ENCODE data around the gene MAP3K21. TPM values are rescaled to one million over a fixed set of nuclear protein-coding genes. Genes with fewer than 3 reads are reported as not detected.

Gene MAP3K21
- polyA plus RNA-seq, 1 donor from 2014 or later: 3.7 TPM

- H3K36me3 ChIP-seq (ENCODE audit: insufficient read depth, low read length): no peaks in the 10 kb centered on the region
- no peak overlapping the region for H3K4me3 ChIP-seq (ENCODE audit: low read length)
- H3K9me2 ChIP-seq (ENCODE audit: insufficient read depth, low read length): no peaks in the 10 kb centered on the region
- H3K27ac ChIP-seq (ENCODE audit: low read length): no peak overlapping the region
- no peaks in the 10 kb centered on the region for H4K20me1 ChIP-seq (ENCODE audit: insufficient read depth)
- H3K9ac ChIP-seq (ENCODE audit: low read length): no peak overlapping the region
- H3K4me2 ChIP-seq (ENCODE audit: low read length): no peak overlapping the region
- H2AFZ ChIP-seq (ENCODE audit: low read depth, low read length): no peak overlapping the region
- H3K79me2 ChIP-seq (replicated peaks; ENCODE audit: insufficient read depth, low read length): no peaks in the 10 kb centered on the region
- no peaks in the 10 kb centered on the region for H3K27me3 ChIP-seq (ENCODE audit: insufficient read depth, low read depth, low read length)
- no peaks in the 10 kb centered on the region for H3K9me3 ChIP-seq (ENCODE audit: low read length)
- TF ChIP-seq MXI1 (conservative IDR thresholded peaks at IDR 0.05; ENCODE audit: poor library complexity, severe bottlenecking): no peak
- TF ChIP-seq TAF1 (IDR thresholded peaks at IDR 0.05; ENCODE audit: low read depth): no peak
- TF ChIP-seq CTCF (IDR thresholded peaks at IDR 0.05; ENCODE audit: poor library complexity, severe bottlenecking): no peak
- TF ChIP-seq EP300 (conservative IDR thresholded peaks at IDR 0.05; ENCODE audit: poor library complexity, severe bottlenecking): no peak
- no peak for TF ChIP-seq EZH2 (IDR thresholded peaks at IDR 0.05; ENCODE audit: borderline replicate concordance, insufficient read depth, low read length, poor library complexity, severe bottlenecking)
- TF ChIP-seq SMC3 (conservative IDR thresholded peaks at IDR 0.05; ENCODE audit: poor library complexity): no peak
- TF ChIP-seq RAD21 (conservative IDR thresholded peaks at IDR 0.05): no peak
- no peak for TF ChIP-seq POLR2AphosphoS5 (IDR thresholded peaks at IDR 0.05)
- no peak for TF ChIP-seq REST (IDR thresholded peaks at IDR 0.05; ENCODE audit: borderline replicate concordance)
- no peaks in the 10 kb centered on the region for H3F3A ChIP-seq (ENCODE audit: insufficient read depth, low read length, poor library complexity, severe bottlenecking)
These were observed 14.6 kb downstream of the MAP3K21 start for GRCh38 chr1:233342086-233342485.

GRCh38 chr1:233343262-233343661, 15.7 kb downstream of the MAP3K21 start:
- Histone ChIP-seq H3K36me3 (ENCODE audit: insufficient read depth, low read length) (no peaks in the 10 kb centered on the region), H3K9ac (ENCODE audit: low read length) (no peak overlapping the region), H3K79me2 (replicated peaks; ENCODE audit: insufficient read depth, low read length) (no peaks in the 10 kb centered on the region), H4K20me1 (ENCODE audit: insufficient read depth) (no peaks in the 10 kb centered on the region), H3K9me2 (ENCODE audit: insufficient read depth, low read length) (no peaks in the 10 kb centered on the region), H3K9me3 (ENCODE audit: low read length) (no peaks in the 10 kb centered on the region), H3K27ac (ENCODE audit: low read length) (no peak overlapping the region), H3K4me3 (ENCODE audit: low read length) (no peak overlapping the region), H3F3A (ENCODE audit: insufficient read depth, low read length, poor library complexity, severe bottlenecking) (no peaks in the 10 kb centered on the region), H2AFZ (ENCODE audit: low read depth, low read length) (no peak overlapping the region), H3K27me3 (ENCODE audit: insufficient read depth, low read depth, low read length) (no peaks in the 10 kb centered on the region), H3K4me2 (ENCODE audit: low read length) (no peak overlapping the region)
- TF ChIP-seq POLR2AphosphoS5 (IDR thresholded peaks at IDR 0.05) (no peak), TAF1 (IDR thresholded peaks at IDR 0.05; ENCODE audit: low read depth) (no peak), EZH2 (IDR thresholded peaks at IDR 0.05; ENCODE audit: borderline replicate concordance, insufficient read depth, low read length, poor library complexity, severe bottlenecking) (no peak), MXI1 (conservative IDR thresholded peaks at IDR 0.05; ENCODE audit: poor library complexity, severe bottlenecking) (no peak), RAD21 (conservative IDR thresholded peaks at IDR 0.05) (no peak), EP300 (conservative IDR thresholded peaks at IDR 0.05; ENCODE audit: poor library complexity, severe bottlenecking) (no peak), CTCF (IDR thresholded peaks at IDR 0.05; ENCODE audit: poor library complexity, severe bottlenecking) (no peak), REST (IDR thresholded peaks at IDR 0.05; ENCODE audit: borderline replicate concordance) (no peak), SMC3 (conservative IDR thresholded peaks at IDR 0.05; ENCODE audit: poor library complexity) (no peak)

Data from neural cell (in vitro differentiated cells).